Subcutaneous abdominal adipose tissue (tissue), 5 donors: ENCODE data around the gene DMD.
"Not testable (repeated sequence)": the region's sequence is repeated elsewhere in the genome, so short reads cannot be mapped to it uniquely, and the experiment has no call there.

Experiments
- H3K27ac ChIP-seq: one replicate; pipeline ENCODE4 v1.7.0; 2013; ENCODE audit warnings: low read depth, mild to moderate bottlenecking, inconsistent platforms, low read length, moderate library complexity
- H3K27me3 ChIP-seq, 5 donors: one replicate each; pipeline ENCODE4 v1.7.0; 2013; ENCODE audit warnings: low read length in 5 of 5, inconsistent platforms in 1 of 5; ENCODE audit not compliant: control insufficient read depth in 5 of 5, insufficient read depth in 4 of 5
- H3K36me3 ChIP-seq, 5 donors: one replicate each; pipeline ENCODE4 v1.7.0; 2013; ENCODE audit warnings: low read length in 5 of 5; ENCODE audit not compliant: control insufficient read depth in 5 of 5, insufficient read depth in 5 of 5
- H3K4me1 ChIP-seq, 5 donors: one replicate each; pipeline ENCODE4 v1.7.0; 2013; ENCODE audit warnings: low read length in 5 of 5, mild to moderate bottlenecking in 3 of 5, moderate library complexity in 1 of 5; ENCODE audit not compliant: control insufficient read depth in 5 of 5, insufficient read depth in 5 of 5
- H3K4me3 ChIP-seq, 5 donors: one replicate each; pipeline ENCODE4 v1.7.0; 2013; ENCODE audit warnings: low read length in 5 of 5, low read depth in 1 of 5
- H3K9ac ChIP-seq, 5 donors: one replicate each; pipeline ENCODE4 v1.7.0; 2013; ENCODE audit warnings: low read length in 5 of 5, mild to moderate bottlenecking in 4 of 5, moderate library complexity in 3 of 5
- H3K9me3 ChIP-seq, 5 donors: one replicate each; pipeline ENCODE4 v1.7.0; 2013; ENCODE audit warnings: low read length in 5 of 5; ENCODE audit not compliant: control insufficient read depth in 5 of 5
- donor health status: healthy.
- donor health status: healthy.
- donor health status: healthy.
- donor health status: healthy.
- donor health status: healthy.

DMD gene

DNA sequence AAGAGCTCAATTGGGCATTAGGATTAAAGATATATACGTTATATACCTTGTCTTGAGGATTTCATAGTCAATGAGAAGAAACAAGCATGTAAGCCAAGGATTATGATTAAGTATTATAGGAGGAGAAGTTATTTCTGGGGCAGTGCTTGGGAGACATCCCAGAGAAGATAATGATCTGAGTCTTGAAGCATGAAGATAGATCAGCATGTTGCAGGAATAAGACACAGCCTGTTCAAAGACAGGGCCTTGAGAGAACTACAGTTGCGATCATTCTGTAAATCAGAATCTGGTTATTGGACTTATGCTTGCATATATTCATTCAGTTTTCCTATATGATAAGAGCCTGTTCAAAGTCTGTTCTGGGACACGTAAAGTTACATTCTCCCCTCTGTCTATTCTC is 1277.3 kb downstream of the DMD start:
- Histone ChIP-seq H3K27me3 (no peaks in the 10 kb centered on the region), H3K9ac (no peak overlapping the region), H3K9me3 (peaks cover 0 to 2% (median 0%) of the 10 kb centered on the region in 5 donors), H3K4me3 (no peak overlapping the region), H3K27ac (no peak overlapping the region), H3K36me3 (no peaks in the 10 kb centered on the region), H3K4me1 (no peaks in the 10 kb centered on the region)

DNA sequence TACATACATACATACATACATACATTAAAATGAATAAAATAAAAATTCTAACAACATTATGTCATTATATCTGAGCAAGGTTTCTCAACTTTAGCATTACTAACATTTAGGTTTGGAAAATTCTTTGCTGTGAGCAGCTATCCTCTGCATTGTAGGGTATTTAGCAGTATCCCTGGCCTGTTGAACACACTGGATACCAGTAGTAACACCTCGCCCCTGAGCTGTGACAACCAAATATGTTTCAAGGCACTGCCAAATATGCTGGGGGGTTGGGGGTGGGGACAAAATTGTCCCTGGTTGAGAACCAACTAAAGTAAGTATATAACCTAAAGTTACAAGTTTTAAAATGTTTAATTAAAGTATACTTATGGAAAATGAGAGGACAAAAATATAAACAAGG is 1278.6 kb downstream of the DMD start:
- Histone ChIP-seq H3K4me3 (no peak overlapping the region), H3K9ac (no peak overlapping the region), H3K9me3 (peaks cover 0 to 2% (median 0%) of the 10 kb centered on the region in 5 donors), H3K27me3 (no peaks in the 10 kb centered on the region), H3K27ac (no peak overlapping the region), H3K36me3 (no peaks in the 10 kb centered on the region), H3K4me1 (no peaks in the 10 kb centered on the region)

DNA sequence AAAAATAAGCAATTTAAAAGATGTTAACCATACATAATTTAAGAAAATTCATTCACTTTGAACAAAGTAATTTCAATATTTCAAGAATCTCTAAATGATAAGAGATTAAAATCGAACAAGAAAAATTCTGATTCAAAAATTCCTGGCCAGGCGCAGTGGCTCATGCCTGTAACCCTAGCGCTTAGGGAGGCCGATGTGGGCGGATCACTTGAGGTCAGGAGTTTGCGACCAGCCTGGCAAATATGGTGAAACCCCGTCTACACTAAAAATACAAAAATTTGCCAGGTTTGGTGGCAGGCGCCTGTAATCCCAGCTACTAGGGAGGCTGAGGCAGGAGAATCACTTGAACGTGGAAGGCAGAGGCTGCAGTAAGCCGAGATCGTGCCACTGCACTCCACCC is 1279.0 kb downstream of the DMD start:
- H3K9me3 ChIP-seq, H3K27ac ChIP-seq, H3K36me3 ChIP-seq, H3K27me3 ChIP-seq, H3K9ac ChIP-seq, H3K4me1 ChIP-seq, H3K4me3 ChIP-seq: not testable (repeated sequence)

DNA sequence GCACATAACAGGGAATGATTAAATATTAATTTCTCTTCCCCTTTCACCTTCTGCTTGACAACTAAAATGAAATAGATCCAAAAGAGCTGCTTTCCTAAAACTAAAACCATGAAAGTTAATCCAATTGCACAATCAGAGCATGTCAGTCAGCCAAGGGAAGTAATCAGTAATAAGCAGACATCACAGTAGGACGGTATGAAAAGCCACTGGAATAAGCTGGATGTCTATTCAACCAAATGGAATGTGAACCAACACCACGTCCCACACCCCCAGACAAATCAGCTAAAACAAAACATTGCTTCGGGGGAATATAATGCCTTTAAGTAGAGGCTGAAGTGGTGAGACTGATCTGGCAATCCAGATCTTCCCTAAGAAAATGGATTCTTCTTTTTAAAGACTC is 1280.1 kb downstream of the DMD start:
- Histone ChIP-seq H3K27me3 (no peaks in the 10 kb centered on the region), H3K4me1 (no peaks in the 10 kb centered on the region), H3K27ac (no peak overlapping the region), H3K4me3 (no peak overlapping the region), H3K36me3 (no peaks in the 10 kb centered on the region), H3K9me3 (peaks cover 0 to 2% (median 0%) of the 10 kb centered on the region in 5 donors), H3K9ac (no peak overlapping the region)

DNA sequence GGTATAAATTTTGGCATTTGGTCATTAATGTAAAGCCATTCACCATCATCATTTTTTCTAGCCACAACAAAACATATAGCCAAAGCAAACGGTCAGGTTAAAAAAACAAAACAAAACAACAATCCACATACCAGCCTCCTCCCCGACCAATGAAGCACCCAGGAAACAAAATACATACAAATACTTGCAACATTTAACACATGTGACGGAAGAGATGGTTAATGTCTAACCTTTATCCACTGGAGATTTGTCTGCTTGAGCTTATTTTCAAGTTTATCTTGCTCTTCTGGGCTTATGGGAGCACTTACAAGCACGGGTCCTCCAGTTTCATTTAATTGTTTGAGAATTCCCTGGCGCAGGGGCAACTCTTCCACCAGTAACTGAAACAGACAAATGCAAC is 1282.0 kb downstream of the DMD start:
- no peaks in the 10 kb centered on the region for H3K27me3 ChIP-seq
- no peak overlapping the region for H3K27ac ChIP-seq
- H3K9me3 ChIP-seq = peaks cover 0 to 2% (median 0%) of the 10 kb centered on the region in 5 donors
- H3K36me3 ChIP-seq = no peaks in the 10 kb centered on the region
- H3K9ac ChIP-seq = no peak overlapping the region
- H3K4me1 ChIP-seq = no peaks in the 10 kb centered on the region
- H3K4me3 ChIP-seq = no peak overlapping the region

DNA sequence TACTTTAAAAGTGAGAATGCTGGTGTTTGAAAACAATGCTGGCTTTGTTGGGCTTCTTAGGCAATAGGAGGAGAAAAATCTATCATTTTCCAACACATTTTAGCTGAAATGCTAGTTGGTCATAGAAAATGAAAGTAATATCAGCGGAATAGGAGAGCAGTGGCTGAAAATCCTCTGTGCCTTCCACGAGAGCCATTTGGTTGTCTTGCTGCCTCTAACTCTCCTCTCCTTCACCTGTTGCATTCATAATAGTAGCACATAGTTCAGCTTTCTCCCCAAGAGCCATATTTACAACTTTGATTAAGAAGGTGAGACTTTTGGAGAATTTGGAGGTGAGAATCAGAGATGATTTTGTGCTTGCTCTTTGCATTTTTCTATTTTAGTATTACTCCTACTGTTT is 1290.1 kb downstream of the DMD start:
- peaks cover 0 to 2% (median 0%) of the 10 kb centered on the region in 5 donors for H3K27me3 ChIP-seq
- H3K27ac ChIP-seq = no peak overlapping the region
- peak overlapping the region in 1 of 5 donors; percentile 32 for H3K9ac ChIP-seq
- no peaks in the 10 kb centered on the region for H3K4me1 ChIP-seq
- H3K4me3 ChIP-seq = no peak overlapping the region
- H3K36me3 ChIP-seq = no peaks in the 10 kb centered on the region
- no peaks in the 10 kb centered on the region for H3K9me3 ChIP-seq

DNA sequence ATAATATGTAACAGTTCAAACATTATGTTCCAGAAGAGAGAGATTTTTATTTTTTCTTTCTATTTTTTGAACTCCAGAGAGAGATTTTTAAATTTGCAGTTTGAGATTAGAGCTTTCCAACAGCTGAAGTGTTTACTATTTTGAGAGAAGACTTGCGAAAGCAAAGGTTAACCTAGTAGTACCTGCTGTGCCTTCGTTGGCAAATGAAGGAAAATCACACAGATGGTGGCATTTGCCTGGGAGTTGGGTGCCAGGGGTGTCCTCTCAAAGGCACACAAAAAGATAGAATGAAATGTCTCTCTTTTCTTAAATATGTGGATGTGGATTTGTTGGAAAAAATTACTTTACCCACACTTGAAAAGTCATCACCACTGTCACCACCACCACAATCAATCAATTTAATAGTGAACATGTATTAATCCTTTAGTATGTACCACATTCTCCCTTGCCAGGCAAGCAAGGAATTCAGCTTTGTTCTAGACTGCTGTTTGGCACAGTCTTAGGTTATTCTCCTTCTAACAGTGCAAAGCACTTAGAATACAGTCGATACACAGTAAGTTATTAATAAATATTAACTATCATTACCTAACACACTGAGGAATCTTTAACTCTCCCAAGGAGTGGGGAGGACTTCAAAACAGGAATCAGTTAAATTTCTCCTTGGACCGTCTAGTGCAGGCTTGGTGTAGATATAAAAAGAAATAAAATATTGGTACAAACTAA is 1301.3 kb downstream of the DMD start:
- H3K27ac ChIP-seq = no peak overlapping the region
- no peaks in the 10 kb centered on the region for H3K36me3 ChIP-seq
- no peaks in the 10 kb centered on the region for H3K27me3 ChIP-seq
- H3K9me3 ChIP-seq = peaks cover 0 to 7% (median 2%) of the 10 kb centered on the region in 5 donors
- no peak overlapping the region for H3K9ac ChIP-seq
- H3K4me3 ChIP-seq = no peak overlapping the region
- no peaks in the 10 kb centered on the region for H3K4me1 ChIP-seq

DNA sequence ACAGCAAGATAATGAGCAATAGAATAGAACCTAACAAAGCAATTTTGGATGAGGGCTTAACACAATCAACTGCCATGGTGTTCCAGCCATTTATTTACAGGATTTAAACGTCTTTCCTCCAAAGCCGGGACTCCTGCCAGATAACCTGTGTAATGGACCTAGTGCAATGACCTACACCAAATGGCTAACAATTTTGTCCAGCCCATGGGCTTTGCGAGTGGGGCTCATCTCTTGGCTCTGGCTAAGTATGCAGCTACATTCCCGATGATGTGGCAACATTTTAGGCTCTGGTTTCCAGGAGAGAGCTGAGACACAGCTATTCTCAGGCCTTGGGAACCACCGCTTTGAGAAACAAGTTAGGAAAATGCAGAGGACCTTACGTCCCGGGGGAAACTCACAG is 1317.2 kb downstream of the DMD start:
- Histone ChIP-seq H3K9ac (no peak overlapping the region), H3K4me3 (no peak overlapping the region), H3K36me3 (no peaks in the 10 kb centered on the region), H3K27ac (no peak overlapping the region), H3K27me3 (no peaks in the 10 kb centered on the region), H3K4me1 (no peaks in the 10 kb centered on the region), H3K9me3 (no peaks in the 10 kb centered on the region)

DNA sequence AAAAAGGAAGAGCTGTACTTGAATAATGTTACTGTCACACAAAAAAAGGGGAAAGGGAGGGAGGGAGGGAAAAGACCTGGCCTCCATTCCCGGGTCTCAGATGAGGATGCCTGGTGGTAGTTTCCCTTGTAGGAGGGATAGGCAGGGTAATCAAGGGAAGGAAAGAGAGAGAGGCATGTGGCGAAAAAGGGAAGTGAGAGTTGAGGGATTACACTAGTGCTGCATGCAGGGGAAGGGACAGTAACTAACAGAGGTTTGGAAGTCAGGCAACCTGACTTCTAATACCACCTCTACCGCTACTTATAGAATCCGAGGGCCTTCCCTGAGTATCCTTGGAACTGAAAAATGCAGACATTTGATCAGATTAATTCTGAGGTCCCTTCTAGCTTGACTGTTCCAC is 1317.8 kb downstream of the DMD start:
- Histone ChIP-seq H3K9me3 (no peaks in the 10 kb centered on the region), H3K27ac (no peak overlapping the region), H3K9ac (no peak overlapping the region)

DNA sequence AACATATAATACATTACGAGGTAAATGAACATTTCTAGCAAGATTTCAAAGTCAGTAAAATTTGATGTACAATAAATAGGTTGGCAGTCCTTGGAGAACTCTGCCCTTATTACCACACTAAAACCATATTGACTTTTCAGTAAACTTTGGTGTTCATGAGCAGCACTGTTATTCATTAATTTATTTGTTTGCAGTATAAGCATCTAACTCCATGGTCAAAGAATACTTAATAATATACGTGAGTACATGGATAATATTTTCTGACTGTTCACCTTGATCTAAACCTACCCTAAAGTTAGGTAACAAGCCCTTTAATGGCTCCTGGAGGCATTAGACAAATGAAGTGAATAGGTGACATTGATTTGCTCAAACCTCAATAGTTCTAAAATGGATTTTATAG is 1322.3 kb downstream of the DMD start:
- H3K9me3 ChIP-seq = no peaks in the 10 kb centered on the region
- no peaks in the 10 kb centered on the region for H3K27me3 ChIP-seq
- no peak overlapping the region for H3K27ac ChIP-seq
- H3K9ac ChIP-seq = no peak overlapping the region
- no peaks in the 10 kb centered on the region for H3K36me3 ChIP-seq
- no peaks in the 10 kb centered on the region for H3K4me1 ChIP-seq
- no peak overlapping the region for H3K4me3 ChIP-seq

More for the DNA sequence above, 1317.8 kb downstream of the DMD start:
- Histone ChIP-seq H3K4me1 (no peaks in the 10 kb centered on the region), H3K27me3 (no peaks in the 10 kb centered on the region), H3K36me3 (no peaks in the 10 kb centered on the region), H3K4me3 (no peak overlapping the region)
